ENCODE data around the gene RHBDF1.
"Not testable (repeated sequence)": the region's sequence is repeated elsewhere in the genome, so short reads cannot be mapped to it uniquely, and the experiment has no call there.

RHBDF1 gene

GRCh38 chr16:33877-34647 is 38.4 kb downstream of the RHBDF1 start:
- DNase-seq, result no peak

- DNase-seq, result not testable (repeated sequence)
Measured at GRCh38 chr16:33154-33876, 39.1 kb downstream of the RHBDF1 start.

DNA sequence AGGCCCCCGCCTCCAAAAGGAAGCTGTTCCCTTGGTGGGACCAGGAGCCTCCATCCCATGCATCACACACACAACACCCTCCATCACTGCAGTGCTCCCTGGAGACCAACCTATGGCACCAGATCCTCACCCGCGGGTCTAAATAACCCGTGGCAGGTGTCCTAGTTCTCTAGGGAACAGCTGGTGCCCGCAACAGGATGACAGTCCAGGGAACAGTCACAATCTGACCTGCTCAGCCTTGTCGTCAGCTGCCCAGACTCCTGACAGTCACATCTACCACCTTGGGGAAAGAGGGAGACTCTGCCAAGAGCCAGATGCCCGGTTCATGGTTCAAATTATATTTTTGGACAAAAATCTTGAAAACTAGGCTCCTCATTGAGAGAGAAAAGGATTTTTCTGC is 41.8 kb downstream of the RHBDF1 start:
- DNase-seq, result not testable (repeated sequence)

GRCh38 chr16:25926-26348 is 46.5 kb downstream of the RHBDF1 start:
- not testable (repeated sequence) for DNase-seq

- not testable (repeated sequence) for DNase-seq
Measured at GRCh38 chr16:24151-24550, 48.3 kb downstream of the RHBDF1 start.

DNA sequence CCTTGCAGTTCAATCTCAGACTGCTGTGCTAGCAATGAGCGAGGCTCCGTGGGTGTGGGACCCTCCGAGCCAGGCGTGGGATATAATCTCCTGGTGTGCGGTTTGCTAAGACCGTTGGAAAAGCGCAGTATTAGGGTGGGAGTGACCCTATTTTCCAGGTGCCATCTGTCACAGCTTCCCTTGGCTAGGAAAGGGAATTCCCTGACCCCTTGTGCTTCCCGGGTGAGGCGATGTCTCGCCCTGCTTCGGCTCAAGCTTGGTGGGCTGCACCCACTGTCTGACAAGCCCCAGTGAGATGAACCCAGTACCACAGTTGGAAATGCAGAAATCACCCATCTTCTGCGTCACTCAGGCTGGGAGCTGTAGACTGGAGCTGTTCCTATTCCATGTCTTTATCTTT is 51.5 kb downstream of the RHBDF1 start:
- DNase-seq, result not testable (repeated sequence)

DNA sequence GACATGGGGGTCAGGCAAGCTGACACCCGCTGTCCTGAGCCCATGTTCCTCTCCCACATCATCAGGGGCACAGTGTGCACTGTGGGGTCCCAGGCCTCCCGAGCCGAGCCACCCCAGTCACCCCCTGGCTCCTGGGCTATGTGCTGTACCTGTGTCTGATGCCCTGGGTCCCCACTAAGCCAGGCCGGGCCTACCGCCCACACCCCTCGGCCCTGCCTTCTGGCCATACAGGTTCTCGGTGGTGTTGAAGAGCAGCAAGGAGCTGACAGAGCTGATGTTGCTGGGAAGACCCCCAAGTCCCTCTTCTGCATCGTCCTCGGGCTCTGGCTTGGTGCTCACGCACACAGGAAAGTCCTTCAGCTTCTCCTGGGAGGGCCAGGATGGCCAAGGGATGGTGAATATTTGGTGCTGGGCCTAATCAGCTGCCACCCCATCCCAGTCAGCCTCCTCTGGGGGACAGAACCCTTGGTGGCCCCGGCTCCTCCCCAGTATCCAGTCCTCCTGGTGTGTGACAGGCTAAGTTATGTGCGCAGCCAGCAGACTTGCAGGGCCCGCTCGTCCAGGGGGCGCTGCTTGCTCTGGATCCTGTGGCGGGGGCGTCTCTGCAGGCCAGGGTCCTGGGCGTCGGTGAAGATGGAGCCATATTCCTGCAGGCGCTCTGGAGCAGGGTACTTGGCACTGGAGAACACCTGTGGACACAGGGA is 55.2 kb downstream of the RHBDF1 start:
- DNase-seq, result not testable (repeated sequence)

GRCh38 chr16:10772-11171 is 61.7 kb downstream of the RHBDF1 start:
- peak; percentile 86 for DNase-seq

- no peak for DNase-seq
Measured at GRCh38 chr16:9903-10665, 62.3 kb downstream of the RHBDF1 start.
